Left ventricle myocardium inferior (tissue), 1 donor: ENCODE results near the gene PLEKHH3. TPM values are rescaled to one million over a fixed set of nuclear protein-coding genes. Genes with fewer than 3 reads are reported as not detected.
"Not testable (repeated sequence)": the region's sequence is repeated elsewhere in the genome, so short reads cannot be mapped to it uniquely, and the experiment has no call there.

Source experiments
- DNase-seq: peaks from one replicate; pipeline ENCODE4 v3.0.0-alpha.2; 2020
- H3K27ac ChIP-seq: fragments of 200-600 bp; replicated peaks from 2 replicates; pipeline ENCODE4 v1.8.0; 2021
- H3K27me3 ChIP-seq: fragments of 200-600 bp; 2 replicates; pipeline ENCODE4 v1.8.0; 2021; ENCODE audit warnings: low read depth
- H3K36me3 ChIP-seq: fragments of 200-600 bp; 2 replicates; pipeline ENCODE4 v1.8.0; 2021
- H3K4me1 ChIP-seq: fragments of 200-600 bp; 2 replicates; pipeline ENCODE4 v1.8.0; 2021
- H3K4me3 ChIP-seq: fragments of 200-600 bp; 2 replicates; pipeline ENCODE4 v1.8.0; 2021; ENCODE audit warnings: mild to moderate bottlenecking, moderate library complexity
- H3K9me3 ChIP-seq: fragments of 200-600 bp; replicated peaks from 2 replicates; pipeline ENCODE4 v1.8.0; 2021
- CTCF ChIP-seq: fragments of 200-600 bp; IDR thresholded peaks from 2 replicates; pipeline ENCODE4 v1.8.0; 2021; ENCODE audit warnings: antibody characterized with exemption, mild to moderate bottlenecking, borderline replicate concordance
- intact Hi-C: fragments of 100-400 bp; cut with micrococcal nuclease; formaldehyde crosslinking; loops from one replicate; pipeline ENCODE4 v1.11.0; 2022
- total RNA-seq: library from RNA; stranded (reverse); fragmentation: NEBNext Ultra II Directional; extraction: Animal tissue kit (Norgen Biotek cat#: 25700); gene quantifications from one replicate; pipeline ENCODE4 v1.2.1, GENCODE V29; 2021
- donor health status: DM: no; HTN: yes; CAD: no; lungs with severe emphysema.

The PLEKHH3 gene
- total RNA-seq, 1 donor from 2014 or later: 21.5 TPM

DNA sequence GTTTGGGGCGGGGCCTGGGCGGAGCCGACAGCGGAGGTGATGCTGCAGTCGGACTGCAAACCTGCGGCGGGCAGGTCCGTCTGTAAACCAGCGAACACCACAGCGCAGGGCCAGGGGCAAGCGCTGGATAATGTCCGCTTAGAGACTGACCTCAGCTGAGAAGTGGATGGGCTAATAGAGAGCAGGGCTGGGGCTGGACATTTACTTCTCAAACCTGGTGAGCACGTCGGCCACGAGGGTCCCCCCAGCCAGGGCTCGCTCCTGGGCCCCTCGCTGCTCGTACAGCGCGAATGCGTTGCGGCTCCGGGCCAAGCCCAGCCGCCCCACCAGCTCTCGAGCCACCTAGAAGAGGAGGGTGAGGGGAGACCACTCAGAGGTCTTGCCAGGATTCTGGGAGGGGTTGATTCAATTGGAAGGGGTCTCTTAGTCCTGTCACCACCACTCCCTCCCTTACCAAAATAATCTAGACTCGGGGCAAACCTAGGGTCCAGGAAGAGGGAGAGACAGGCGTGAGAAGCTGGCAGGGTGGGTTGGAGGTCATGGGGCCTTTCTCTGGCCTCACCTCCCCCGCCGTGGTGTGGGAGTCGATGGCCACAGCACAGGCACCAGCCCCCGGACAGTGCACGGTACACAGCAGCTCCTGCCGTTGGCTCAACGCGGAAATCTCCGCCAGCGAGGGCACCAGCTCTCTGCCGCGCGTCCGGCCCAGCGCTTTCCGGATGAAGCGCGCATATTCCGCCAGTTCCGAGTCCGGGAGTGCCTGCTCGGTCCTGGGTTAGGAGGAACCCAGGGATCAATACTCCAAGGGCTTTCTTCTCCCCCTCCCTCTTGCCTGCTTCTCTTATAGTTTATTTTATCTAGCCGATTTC lies 5.8 kb downstream of the PLEKHH3 start:
- Histone ChIP-seq H3K4me3 (no peak overlapping the region), H3K36me3 (peaks cover 66% of the 10 kb centered on the region), H3K4me1 (peaks cover 79% of the 10 kb centered on the region), H3K9me3 (no peaks in the 10 kb centered on the region), H3K27me3 (no peaks in the 10 kb centered on the region), H3K27ac (peak overlapping the region; percentile 97)
- no peak for TF ChIP-seq CTCF
- intact Hi-C loops: loop anchor here (10.0 kb wide), 1 partner anchor 56 kb away; no protein-coding TSS in a partner anchor
- no peak for DNase-seq

- no peak for DNase-seq
- intact Hi-C loops: loop anchor here (10.0 kb wide), 1 partner anchor 55 kb away; no protein-coding TSS in a partner anchor
- no peaks in the 10 kb centered on the region for H3K9me3 ChIP-seq
- H3K4me3 ChIP-seq: no peak overlapping the region
- TF ChIP-seq CTCF: no peak
- no peaks in the 10 kb centered on the region for H3K27me3 ChIP-seq
- peaks cover 74% of the 10 kb centered on the region for H3K36me3 ChIP-seq
- peak overlapping the region; percentile 90 for H3K27ac ChIP-seq
- H3K4me1 ChIP-seq: peaks cover 71% of the 10 kb centered on the region
Observed at GRCh38 chr17:42669977-42670788, 6.6 kb downstream of the PLEKHH3 start.

DNA sequence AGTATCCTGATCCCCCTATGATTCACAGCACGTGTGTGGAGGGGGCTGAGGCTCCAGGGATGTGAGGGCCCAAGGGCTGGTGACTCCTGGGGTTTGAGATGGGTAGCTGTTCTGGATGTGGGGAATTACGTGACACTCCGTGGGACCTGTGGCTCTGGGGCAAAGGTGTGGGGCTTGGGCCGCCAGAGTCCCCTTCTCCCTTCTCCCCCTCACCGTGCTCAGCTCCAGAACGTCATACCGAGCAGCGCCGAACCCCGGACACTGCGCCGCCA lies 7.2 kb downstream of the PLEKHH3 start:
- TF ChIP-seq CTCF: no peak
- Histone ChIP-seq H3K4me3 (no peak overlapping the region), H3K27ac (peak overlapping the region; percentile 90), H3K4me1 (peaks cover 71% of the 10 kb centered on the region), H3K9me3 (no peaks in the 10 kb centered on the region), H3K36me3 (peaks cover 80% of the 10 kb centered on the region), H3K27me3 (no peaks in the 10 kb centered on the region)
- intact Hi-C loops: no loop called here
- no peak for DNase-seq

- Histone ChIP-seq H3K9me3 (no peaks in the 10 kb centered on the region), H3K4me3 (no peak overlapping the region), H3K27ac (peak overlapping the region; percentile 90), H3K36me3 (peaks cover 85% of the 10 kb centered on the region), H3K4me1 (peaks cover 53% of the 10 kb centered on the region), H3K27me3 (no peaks in the 10 kb centered on the region)
- no peak for DNase-seq
- intact Hi-C loops: no loop called here
- TF ChIP-seq CTCF: no peak
Observed at GRCh38 chr17:42667088-42667951, 9.5 kb downstream of the PLEKHH3 start.

DNA sequence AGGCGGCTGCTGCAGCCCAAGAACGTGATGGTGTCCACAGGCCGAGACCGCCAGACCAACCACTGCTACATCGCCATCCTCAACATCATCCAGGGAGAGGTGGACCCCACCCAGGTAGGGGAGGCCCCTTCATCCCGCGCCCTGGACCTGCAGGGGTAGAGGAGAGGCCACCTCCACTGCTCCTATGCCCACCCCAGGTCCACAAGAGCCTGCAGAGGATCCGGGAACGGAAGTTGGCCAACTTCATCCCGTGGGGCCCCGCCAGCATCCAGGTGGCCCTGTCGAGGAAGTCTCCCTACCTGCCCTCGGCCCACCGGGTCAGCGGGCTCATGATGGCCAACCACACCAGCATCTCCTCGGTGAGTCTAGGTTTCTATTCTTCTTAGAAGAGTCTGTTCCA lies 10.7 kb downstream of the PLEKHH3 start:
- H3K9me3 ChIP-seq, intact Hi-C loops, H3K27ac ChIP-seq, H3K27me3 ChIP-seq, H3K4me3 ChIP-seq, DNase-seq: not testable (repeated sequence)
- Histone ChIP-seq H3K36me3 (peaks cover 83% of the 10 kb centered on the region), H3K4me1 (peaks cover 57% of the 10 kb centered on the region)
